Transverse colon (tissue), 4 donors: Measurements from ENCODE around the gene DEGS2.
A peak's percentile ranks its signal among the peaks of the same experiment; 100 is the strongest.

ENCODE experiments used
- CTCF ChIP-seq, 5 experiments: fragments of 200-600 bp in 3 of 5; fragments of 450-650 bp in 2 of 5; sonication (generic) in 3 of 5; IDR thresholded peaks; 1 replicate in 2 of 5; 2 replicates in 3 of 5; pipeline ENCODE4 v1.5.1; 2016 to 2017; ENCODE audit warnings: antibody characterized with exemption in 5 of 5, inconsistent platforms in 3 of 5, mild to moderate bottlenecking in 2 of 5, moderate library complexity in 1 of 5
- POLR2A ChIP-seq: fragments of 450-650 bp; IDR thresholded peaks from one replicate; pipeline ENCODE4 v1.6.1; 2016; ENCODE audit warnings: antibody characterized with exemption, mild to moderate bottlenecking, moderate library complexity
- POLR2AphosphoS5 ChIP-seq, 3 donors: sonication (generic); formaldehyde crosslinking; IDR thresholded peaks; one replicate each; pipeline ENCODE4 v1.6.1; 2016; ENCODE audit warnings: antibody characterized with exemption in 3 of 3

GRCh38 chr14:100131181-100131580 lies 28.3 kb downstream of the DEGS2 start:
- TF ChIP-seq POLR2A (no peak), CTCF (IDR thresholded peaks at IDR 0.05) (peak in 1 of 5 experiments; percentile 25), POLR2AphosphoS5 (IDR thresholded peaks at IDR 0.05) (no peak)
